Measurements from ENCODE around the gene KDM2A.
"Not testable (repeated sequence)": the region's sequence is repeated elsewhere in the genome, so short reads cannot be mapped to it uniquely, and the experiment has no call there.

Gene KDM2A

GRCh38 chr11:67118181-67118766, 789 bp upstream of the KDM2A start:
- peak; percentile 45 for DNase-seq

GRCh38 chr11:67119585-67120391, 725 bp downstream of the KDM2A start:
- DNase-seq, result no peak

- no peak for DNase-seq
These were observed 1.4 kb downstream of the KDM2A start for GRCh38 chr11:67120456-67120855.

GRCh38 chr11:67120881-67121710, 2.0 kb downstream of the KDM2A start:
- no peak for DNase-seq

- DNase-seq, result not testable (repeated sequence)
These were observed 4.7 kb downstream of the KDM2A start for GRCh38 chr11:67123801-67124200.

GRCh38 chr11:67126243-67126642, 7.2 kb downstream of the KDM2A start:
- not testable (repeated sequence) for DNase-seq

GRCh38 chr11:67126986-67127385, 7.9 kb downstream of the KDM2A start:
- no peak for DNase-seq

GRCh38 chr11:67130861-67131260, 11.8 kb downstream of the KDM2A start:
- not testable (repeated sequence) for DNase-seq

GRCh38 chr11:67136156-67136555, 17.1 kb downstream of the KDM2A start:
- DNase-seq, result no peak

- DNase-seq, result no peak
These were observed 19.9 kb downstream of the KDM2A start for GRCh38 chr11:67138922-67139321.

GRCh38 chr11:67146516-67147226, 27.6 kb downstream of the KDM2A start:
- DNase-seq, result no peak

- no peak for DNase-seq
These were observed 34.9 kb downstream of the KDM2A start for GRCh38 chr11:67153971-67154370.

- no peak for DNase-seq
These were observed 35.7 kb downstream of the KDM2A start for GRCh38 chr11:67154726-67155125.

GRCh38 chr11:67157691-67158090, 38.6 kb downstream of the KDM2A start:
- DNase-seq, result no peak

GRCh38 chr11:67158221-67158620, 39.2 kb downstream of the KDM2A start:
- no peak for DNase-seq

- no peak for DNase-seq
These were observed 41.0 kb downstream of the KDM2A start for GRCh38 chr11:67160045-67160444.

GRCh38 chr11:67160872-67161783, 42.1 kb downstream of the KDM2A start:
- DNase-seq, result no peak

GRCh38 chr11:67163006-67163405, 43.9 kb downstream of the KDM2A start:
- DNase-seq, result no peak

- DNase-seq, result no peak
These were observed 46.6 kb downstream of the KDM2A start for GRCh38 chr11:67165623-67166022.

- DNase-seq, result no peak
These were observed 48.0 kb downstream of the KDM2A start for GRCh38 chr11:67167091-67167490.

GRCh38 chr11:67167719-67168118, 48.7 kb downstream of the KDM2A start:
- no peak for DNase-seq

GRCh38 chr11:67168911-67169310, 49.8 kb downstream of the KDM2A start:
- DNase-seq, result not testable (repeated sequence)
